Measurements from ENCODE around the gene MYZAP.

Gene MYZAP

GRCh38 chr15:57665939-57666338, 74.2 kb downstream of the MYZAP start:
- DNase-seq = no peak

- peak in 1 of 6 experiments; percentile 5 for DNase-seq
These were observed 75.6 kb downstream of the MYZAP start for GRCh38 chr15:57667171-57667849.

GRCh38 chr15:57668016-57668415, 76.3 kb downstream of the MYZAP start:
- DNase-seq = no peak

- no peak for DNase-seq
These were observed 79.9 kb downstream of the MYZAP start for GRCh38 chr15:57671636-57672035.

GRCh38 chr15:57675481-57676181, 83.9 kb downstream of the MYZAP start:
- no peak for DNase-seq

GRCh38 chr15:57676585-57676984, 84.9 kb downstream of the MYZAP start:
- no peak for DNase-seq

GRCh38 chr15:57677204-57677603, 85.5 kb downstream of the MYZAP start:
- no peak for DNase-seq

GRCh38 chr15:57680021-57680420, 88.3 kb downstream of the MYZAP start:
- DNase-seq = no peak

GRCh38 chr15:57681011-57681410, 89.3 kb downstream of the MYZAP start:
- no peak for DNase-seq

GRCh38 chr15:57683481-57683880, 91.8 kb downstream of the MYZAP start:
- DNase-seq = no peak

GRCh38 chr15:57684491-57685151, 92.9 kb downstream of the MYZAP start:
- DNase-seq = no peak

- no peak for DNase-seq
These were observed 93.8 kb downstream of the MYZAP start for GRCh38 chr15:57685306-57686095.

- no peak for DNase-seq
These were observed 95.0 kb downstream of the MYZAP start for GRCh38 chr15:57686657-57687056.

GRCh38 chr15:57690341-57690966, 98.8 kb downstream of the MYZAP start:
- no peak for DNase-seq

- DNase-seq = no peak
These were observed 99.4 kb downstream of the MYZAP start for GRCh38 chr15:57691082-57691481.

- no peak for DNase-seq
These were observed 101.0 kb downstream of the MYZAP start for GRCh38 chr15:57692709-57693108.

- no peak for DNase-seq
These were observed 102.6 kb downstream of the MYZAP start for GRCh38 chr15:57694279-57694678.

GRCh38 chr15:57696146-57696545, 104.4 kb downstream of the MYZAP start:
- no peak for DNase-seq

- DNase-seq = no peak
These were observed 105.9 kb downstream of the MYZAP start for GRCh38 chr15:57697588-57697987.

GRCh38 chr15:57698243-57698642, 106.5 kb downstream of the MYZAP start:
- DNase-seq = no peak

- no peak for DNase-seq
These were observed 107.3 kb downstream of the MYZAP start for GRCh38 chr15:57698991-57699390.

- peak in 5 of 6 experiments; percentile 15 to 66 (median 60) for DNase-seq
These were observed 111.7 kb downstream of the MYZAP start for GRCh38 chr15:57703387-57703786.

- DNase-seq = no peak
These were observed 112.7 kb downstream of the MYZAP start for GRCh38 chr15:57704441-57704840.

Measured in stimulated activated naive CD4-positive, alpha-beta T cell (primary cell).